Measurements from ENCODE around the gene SLX4.

Gene SLX4

GRCh38 chr16:3574195-3574594 is 37.2 kb downstream of the SLX4 start:
- Histone ChIP-seq H2AFZ (ENCODE audit: low read length) (no peak overlapping the region), H3K4me2 (ENCODE audit: low read depth, low read length) (no peak overlapping the region), H3K9me2 (replicated peaks; ENCODE audit: insufficient read depth, low read length) (no peaks in the 10 kb centered on the region), H3K79me2 (ENCODE audit: low read length) (no peaks in the 10 kb centered on the region), H3K4me3 (ENCODE audit: low read length) (no peak overlapping the region), H3K36me3 (replicated peaks; ENCODE audit: insufficient read depth, low read length) (no peaks in the 10 kb centered on the region), H4K20me1 (ENCODE audit: insufficient read depth, low read length) (no peaks in the 10 kb centered on the region), H3F3A (ENCODE audit: insufficient read depth, low read length) (0 out of 2 replicates have a peak, but pooled peaks cover 1% of the 10 kb centered on the region), H3K27me3 (replicated peaks; ENCODE audit: insufficient read depth, low read length) (no peaks in the 10 kb centered on the region), H3K9ac (ENCODE audit: low read length) (no peak overlapping the region), H3K9me3 (replicated peaks; ENCODE audit: insufficient read depth, low read length) (no peaks in the 10 kb centered on the region), H3K4me1 (ENCODE audit: low read length) (peaks cover 10% of the 10 kb centered on the region), H3K27ac (ENCODE audit: low read length) (no peak overlapping the region)
- TF ChIP-seq EZH2 (optimal IDR thresholded peaks at IDR 0.05; ENCODE audit: low read depth, low read length) = no peak
- no peak for TF ChIP-seq EZH2phosphoT487 (IDR thresholded peaks at IDR 0.05; ENCODE audit: low read length)
- no peak for TF ChIP-seq CTCF (IDR thresholded peaks at IDR 0.05; ENCODE audit: low read length)
- DNase-seq = no peak

- no peak for DNase-seq
- Histone ChIP-seq H4K20me1 (ENCODE audit: insufficient read depth, low read length) (no peaks in the 10 kb centered on the region), H3K79me2 (ENCODE audit: low read length) (no peaks in the 10 kb centered on the region)
These were observed 38.1 kb downstream of the SLX4 start for GRCh38 chr16:3573146-3573815.

GRCh38 chr16:3570420-3571062 is 40.9 kb downstream of the SLX4 start:
- H3K9ac ChIP-seq (ENCODE audit: low read length) = no peak overlapping the region

More at GRCh38 chr16:3573146-3573815, 38.1 kb downstream of the SLX4 start:
- Histone ChIP-seq H3K4me2 (ENCODE audit: low read depth, low read length) (no peak overlapping the region), H2AFZ (ENCODE audit: low read length) (no peak overlapping the region), H3K36me3 (replicated peaks; ENCODE audit: insufficient read depth, low read length) (no peaks in the 10 kb centered on the region), H3K4me1 (ENCODE audit: low read length) (peaks cover 3% of the 10 kb centered on the region), H3F3A (ENCODE audit: insufficient read depth, low read length) (no peaks in the 10 kb centered on the region), H3K4me3 (ENCODE audit: low read length) (no peak overlapping the region), H3K9ac (ENCODE audit: low read length) (no peak overlapping the region), H3K9me3 (replicated peaks; ENCODE audit: insufficient read depth, low read length) (no peaks in the 10 kb centered on the region), H3K27me3 (replicated peaks; ENCODE audit: insufficient read depth, low read length) (no peaks in the 10 kb centered on the region), H3K27ac (ENCODE audit: low read length) (no peak overlapping the region), H3K9me2 (replicated peaks; ENCODE audit: insufficient read depth, low read length) (no peaks in the 10 kb centered on the region)
- TF ChIP-seq CTCF (IDR thresholded peaks at IDR 0.05; ENCODE audit: low read length) (no peak), EZH2 (optimal IDR thresholded peaks at IDR 0.05; ENCODE audit: low read depth, low read length) (no peak), EZH2phosphoT487 (IDR thresholded peaks at IDR 0.05; ENCODE audit: low read length) (no peak)

More at GRCh38 chr16:3570420-3571062, 40.9 kb downstream of the SLX4 start:
- Histone ChIP-seq H3K4me2 (ENCODE audit: low read depth, low read length) (no peak overlapping the region), H3K4me1 (ENCODE audit: low read length) (no peaks in the 10 kb centered on the region), H3K27me3 (replicated peaks; ENCODE audit: insufficient read depth, low read length) (no peaks in the 10 kb centered on the region), H3K9me3 (replicated peaks; ENCODE audit: insufficient read depth, low read length) (no peaks in the 10 kb centered on the region), H3K79me2 (ENCODE audit: low read length) (no peaks in the 10 kb centered on the region), H3F3A (ENCODE audit: insufficient read depth, low read length) (no peaks in the 10 kb centered on the region), H3K36me3 (replicated peaks; ENCODE audit: insufficient read depth, low read length) (no peaks in the 10 kb centered on the region), H3K9me2 (replicated peaks; ENCODE audit: insufficient read depth, low read length) (no peaks in the 10 kb centered on the region), H2AFZ (ENCODE audit: low read length) (no peak overlapping the region), H3K27ac (ENCODE audit: low read length) (no peak overlapping the region), H3K4me3 (ENCODE audit: low read length) (no peak overlapping the region), H4K20me1 (ENCODE audit: insufficient read depth, low read length) (no peaks in the 10 kb centered on the region)
- TF ChIP-seq EZH2phosphoT487 (IDR thresholded peaks at IDR 0.05; ENCODE audit: low read length) = no peak
- no peak for TF ChIP-seq CTCF (IDR thresholded peaks at IDR 0.05; ENCODE audit: low read length)
- TF ChIP-seq EZH2 (optimal IDR thresholded peaks at IDR 0.05; ENCODE audit: low read depth, low read length) = no peak
- DNase-seq = no peak

All from MM.1S (cell line).